Keratinocyte (primary cell): Measurements from ENCODE around the gene PRADC1. TPM values are rescaled to one million over a fixed set of nuclear protein-coding genes. Genes with fewer than 3 reads are reported as not detected.

Experiments used
- DNase-seq: peaks from one replicate; pipeline ENCODE4 v3.0.0-alpha.2; 2011; ENCODE audit warnings: low read depth, missing footprints, low spot score
- FAIRE-seq: peaks from 2 replicates; lab custom pipeline; 2011; peaks lifted over from hg19 to GRCh38; lab: Jason Lieb, UNC
- H2AFZ ChIP-seq: 2 replicates; pipeline ENCODE4 v1.6.0; 2012; ENCODE audit warnings: low read length, control low read depth, inconsistent platforms; ENCODE audit not compliant: control insufficient read depth
- H3K27ac ChIP-seq: 2 replicates; pipeline ENCODE4 v1.5.1; 2011; ENCODE audit warnings: low read length; ENCODE audit not compliant: control insufficient read depth, insufficient read depth
- H3K27me3 ChIP-seq: 3 replicates; pipeline ENCODE4 v1.6.0; 2011; ENCODE audit warnings: low read length; ENCODE audit not compliant: control insufficient read depth, insufficient read depth; ENCODE audit errors: extremely low read depth
- H3K36me3 ChIP-seq, 2 experiments: 2 replicates in 1 of 2; 3 replicates in 1 of 2; pipeline ENCODE4 v1.5.1; 2011; ENCODE audit warnings: low read length in 2 of 2, mild to moderate bottlenecking in 1 of 2; ENCODE audit not compliant: control insufficient read depth in 2 of 2, insufficient read depth in 2 of 2; ENCODE audit errors: extremely low read depth in 1 of 2
- H3K4me1 ChIP-seq: 3 replicates; pipeline ENCODE4 v1.5.1; 2011; ENCODE audit warnings: low read length; ENCODE audit not compliant: control insufficient read depth, insufficient read depth; ENCODE audit errors: extremely low read depth
- H3K4me2 ChIP-seq: 3 replicates; pipeline ENCODE4 v1.6.0; 2011; ENCODE audit warnings: low read depth, low read length; ENCODE audit not compliant: control insufficient read depth, insufficient read depth; ENCODE audit errors: extremely low read depth
- H3K4me3 ChIP-seq, 3 experiments: fragments of 200-600 bp in 1 of 3; sonication (generic) in 1 of 3; 2 replicates in 2 of 3; 3 replicates in 1 of 3; pipeline ENCODE4 v1.5.1; 2011 to 2016; ENCODE audit warnings: low read length in 3 of 3, mild to moderate bottlenecking in 3 of 3, control low read depth in 2 of 3, inconsistent platforms in 1 of 3, low read depth in 1 of 3, mixed read lengths in 1 of 3, mixed run types in 1 of 3, moderate library complexity in 1 of 3; ENCODE audit not compliant: control insufficient read depth in 2 of 3, insufficient read depth in 2 of 3; ENCODE audit errors: extremely low read depth in 1 of 3
- H3K79me2 ChIP-seq: 2 replicates; pipeline ENCODE4 v1.6.0; 2012; ENCODE audit warnings: low read length; ENCODE audit not compliant: control insufficient read depth, insufficient read depth
- H3K9ac ChIP-seq: 3 replicates; pipeline ENCODE4 v1.6.0; 2011; ENCODE audit warnings: low read length; ENCODE audit not compliant: control insufficient read depth, insufficient read depth; ENCODE audit errors: extremely low read depth
- H3K9me1 ChIP-seq: 3 replicates; pipeline ENCODE4 v1.6.0; 2011; ENCODE audit warnings: low read length; ENCODE audit not compliant: control insufficient read depth, insufficient read depth; ENCODE audit errors: extremely low read depth
- H3K9me3 ChIP-seq: 2 replicates; pipeline ENCODE4 v1.5.1; 2012; ENCODE audit warnings: low read depth, low read length; ENCODE audit not compliant: control insufficient read depth
- H4K20me1 ChIP-seq: 3 replicates; pipeline ENCODE4 v1.6.0; 2011; ENCODE audit warnings: low read length; ENCODE audit not compliant: control insufficient read depth, insufficient read depth; ENCODE audit errors: extremely low read depth
- EZH2 ChIP-seq: IDR thresholded peaks from one replicate; pipeline ENCODE4 v1.6.1; 2012; ENCODE audit warnings: inconsistent platforms, mild to moderate bottlenecking, low read length, moderate library complexity
- dilution Hi-C: fragments of 300-500 bp; cut with MboI; formaldehyde crosslinking; loops from one replicate; pipeline ENCODE4 v1.7.0; 2020; ENCODE audit warnings: low sequenced_read_pairs; ENCODE audit not compliant: extremely low pct_ligation_motif_present
- polyA plus RNA-seq, 5 experiments: library from polyadenylated mRNA; depleted of rRNA in 3 of 5; stranded (reverse) in 3 of 5; stranded (forward) in 1 of 5; unstranded in 1 of 5; fragments of >200 nt; gene quantifications; 1 replicate in 1 of 5; 2 replicates in 3 of 5; 3 replicates in 1 of 5; pipeline versions ENCODE4 v1.2.1 to v1.2.3, GENCODE V29; 2011 to 2012; ENCODE audit warnings: missing spikeins in 2 of 5, low read depth in 1 of 5, low replicate concordance in 1 of 5
- TF ChIP-seq, protein P1 (sequence below), 3 experiments: IDR thresholded peaks in 1 of 3; conservative IDR thresholded peaks in 1 of 3; optimal IDR thresholded peaks in 1 of 3; 2 replicates in 2 of 3; 3 replicates in 1 of 3; pipeline versions ENCODE3 to v1.5.1; 2011; ENCODE audit warnings: low read length in 3 of 3, mild to moderate bottlenecking in 3 of 3, moderate library complexity in 2 of 3, control low read depth in 1 of 3, inconsistent platforms in 1 of 3; ENCODE audit not compliant: insufficient read depth in 2 of 3; ENCODE audit errors: extremely low read depth in 1 of 3

PRADC1 gene
- polyA plus RNA-seq, 1 donor (not counting 4 experiments of a cell fraction or from before 2014, with no cell fraction given) = 8.2 TPM

DNA sequence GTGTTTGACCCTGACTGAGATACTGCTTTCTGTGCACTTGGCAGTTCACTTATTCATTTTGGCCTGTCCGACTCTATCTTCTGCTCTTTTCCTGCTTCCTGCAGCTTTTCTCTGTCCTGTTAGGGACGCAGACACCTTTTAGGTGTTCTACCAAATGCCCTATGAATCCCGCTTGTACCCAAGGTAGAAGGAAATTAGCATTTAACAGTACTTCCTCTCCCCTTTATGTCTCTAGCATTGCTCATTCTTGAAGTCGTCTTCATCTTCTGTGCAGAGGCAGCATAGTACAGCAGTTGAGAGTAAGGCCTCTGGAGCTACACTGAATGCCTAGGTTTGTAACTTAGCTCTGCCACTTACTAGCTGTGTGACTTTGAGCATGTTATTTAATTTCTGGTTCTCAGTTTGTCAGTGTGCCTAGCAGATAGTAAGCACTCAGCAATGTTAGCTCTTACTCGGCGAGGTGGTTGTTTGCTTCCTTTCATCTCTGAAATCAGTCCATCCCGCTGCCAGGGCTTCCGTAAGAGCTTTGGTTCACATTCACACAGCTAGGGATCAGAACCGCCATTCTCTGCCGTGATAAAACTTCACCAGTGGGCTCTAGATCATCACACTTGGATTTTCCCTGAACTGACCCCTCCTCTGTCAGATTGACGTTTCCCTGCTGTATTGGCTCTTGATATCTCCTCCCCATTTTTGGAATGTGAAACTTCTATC is 2.4 kb upstream of the PRADC1 start:
- Histone ChIP-seq H3K27me3 (no peaks in the 10 kb centered on the region), H2AFZ (no peak overlapping the region), H3K9ac (peak overlapping the region; percentile 85), H3K27ac (peak overlapping the region; percentile 90), H3K4me1 (peaks cover 33% of the 10 kb centered on the region), H3K79me2 (peaks cover 63% of the 10 kb centered on the region), H3K9me1 (peaks cover 5% of the 10 kb centered on the region), H4K20me1 (peaks cover 29% of the 10 kb centered on the region), H3K4me3 (peak overlapping the region; percentile 72 to 91 (median 79)), H3K4me2 (peak overlapping the region; percentile 95), H3K9me3 (no peaks in the 10 kb centered on the region), H3K36me3 (peaks cover 16 to 19% of the 10 kb centered on the region in 2 experiments)
- FAIRE-seq = no peak
- DNase-seq = no peak
- TF ChIP-seq EZH2 = no peak
- TF ChIP-seq, protein P1, sequence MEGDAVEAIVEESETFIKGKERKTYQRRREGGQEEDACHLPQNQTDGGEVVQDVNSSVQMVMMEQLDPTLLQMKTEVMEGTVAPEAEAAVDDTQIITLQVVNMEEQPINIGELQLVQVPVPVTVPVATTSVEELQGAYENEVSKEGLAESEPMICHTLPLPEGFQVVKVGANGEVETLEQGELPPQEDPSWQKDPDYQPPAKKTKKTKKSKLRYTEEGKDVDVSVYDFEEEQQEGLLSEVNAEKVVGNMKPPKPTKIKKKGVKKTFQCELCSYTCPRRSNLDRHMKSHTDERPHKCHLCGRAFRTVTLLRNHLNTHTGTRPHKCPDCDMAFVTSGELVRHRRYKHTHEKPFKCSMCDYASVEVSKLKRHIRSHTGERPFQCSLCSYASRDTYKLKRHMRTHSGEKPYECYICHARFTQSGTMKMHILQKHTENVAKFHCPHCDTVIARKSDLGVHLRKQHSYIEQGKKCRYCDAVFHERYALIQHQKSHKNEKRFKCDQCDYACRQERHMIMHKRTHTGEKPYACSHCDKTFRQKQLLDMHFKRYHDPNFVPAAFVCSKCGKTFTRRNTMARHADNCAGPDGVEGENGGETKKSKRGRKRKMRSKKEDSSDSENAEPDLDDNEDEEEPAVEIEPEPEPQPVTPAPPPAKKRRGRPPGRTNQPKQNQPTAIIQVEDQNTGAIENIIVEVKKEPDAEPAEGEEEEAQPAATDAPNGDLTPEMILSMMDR (optimal IDR thresholded peaks at IDR 0.05 in 1 of 3, IDR thresholded peaks at IDR 0.05 in 1 of 3, conservative IDR thresholded peaks at IDR 0.05 in 1 of 3; ENCODE audit: extremely low read depth in 1 of 3, insufficient read depth in 2 of 3, low read length in 3 of 3) = no peak
- dilution Hi-C loops = no loop called here

DNA sequence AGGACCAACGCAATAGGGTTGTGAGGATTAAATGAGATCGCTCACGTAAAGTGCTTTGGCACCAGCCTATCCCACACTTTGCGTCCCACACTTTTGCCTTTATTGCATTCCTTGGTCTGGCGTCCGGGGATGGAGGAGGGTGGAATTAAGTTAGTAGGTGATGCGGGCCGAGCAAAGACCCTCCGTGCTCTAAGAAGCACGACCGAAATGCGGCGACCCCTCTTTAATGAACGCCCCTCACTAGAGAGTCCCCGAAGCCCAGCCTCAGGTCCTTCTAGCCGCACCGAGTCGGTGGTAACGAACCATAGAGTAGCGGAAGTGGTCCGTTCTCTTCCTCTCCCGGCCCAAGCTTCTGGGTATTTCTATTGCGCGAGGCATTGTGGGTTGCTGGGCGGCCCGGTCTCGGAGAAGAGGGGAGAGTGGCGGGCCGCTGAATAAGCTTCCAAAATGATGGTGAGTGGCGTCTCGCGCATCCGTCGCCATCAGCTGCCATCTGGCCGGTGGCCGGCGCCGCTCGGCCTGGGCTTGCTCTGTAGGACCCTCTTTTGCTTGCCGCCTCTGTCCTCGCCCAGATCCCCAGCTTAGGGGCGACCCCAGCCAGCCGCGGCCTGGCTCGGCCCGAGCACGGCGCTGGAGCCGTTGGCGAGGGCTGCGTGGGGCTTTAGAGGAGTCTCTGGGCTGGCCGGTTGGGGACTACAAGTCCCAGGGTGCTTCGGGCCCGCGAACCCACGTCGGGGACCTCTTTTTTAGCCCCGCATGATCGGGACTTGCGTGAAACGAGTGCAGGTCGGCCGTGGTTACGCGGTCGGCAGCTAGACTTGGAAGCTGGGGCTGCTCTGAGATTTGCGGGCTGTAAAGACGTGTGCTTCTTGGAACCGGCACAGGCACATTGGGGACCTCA is 1.1 kb upstream of the PRADC1 start, which contains the start of gene CCT7:
TSS of gene CCT7 (plus strand) at position 377 of the 901 bp plus-strand sequence. CDS start at position 448, 71 bp downstream.
- H3K9me1 ChIP-seq = peaks cover 4% of the 10 kb centered on the region
- no peak for FAIRE-seq
- dilution Hi-C loops = no loop called here

More for the DNA sequence above, 1.1 kb upstream of the PRADC1 start, which contains the start of gene CCT7:
- TF ChIP-seq EZH2 = no peak
- TF ChIP-seq, protein P1 (optimal IDR thresholded peaks at IDR 0.05 in 1 of 3, IDR thresholded peaks at IDR 0.05 in 1 of 3, conservative IDR thresholded peaks at IDR 0.05 in 1 of 3; ENCODE audit: extremely low read depth in 1 of 3, insufficient read depth in 2 of 3, low read length in 3 of 3) = no peak
- Histone ChIP-seq H3K36me3 (peaks cover 9 to 12% of the 10 kb centered on the region in 2 experiments), H3K4me3 (peak within 1 kb of the TSS; percentile 72 to 91 (median 79)), H3K27me3 (no peaks in the 10 kb centered on the region), H4K20me1 (peaks cover 22% of the 10 kb centered on the region), H3K9me3 (no peaks in the 10 kb centered on the region), H3K27ac (peak within 1 kb of the TSS; percentile 90), H2AFZ (peak within 1 kb of the TSS; percentile 98), H3K4me1 (peaks cover 26% of the 10 kb centered on the region), H3K79me2 (peaks cover 51% of the 10 kb centered on the region), H3K4me2 (peak within 1 kb of the TSS; percentile 95), H3K9ac (peak within 1 kb of the TSS; percentile 85)
- no peak for DNase-seq
